HG03103 (cell line): ENCODE measurements around the gene CDKN1C.

Source experiments
- ATAC-seq: cut with Tn5 transposase; IDR thresholded peaks from one replicate; pipeline ENCODE4 v1.9.1; 2021; ENCODE audit warnings: low read depth; ENCODE audit not compliant: unreplicated experiment

The CDKN1C gene

DNA sequence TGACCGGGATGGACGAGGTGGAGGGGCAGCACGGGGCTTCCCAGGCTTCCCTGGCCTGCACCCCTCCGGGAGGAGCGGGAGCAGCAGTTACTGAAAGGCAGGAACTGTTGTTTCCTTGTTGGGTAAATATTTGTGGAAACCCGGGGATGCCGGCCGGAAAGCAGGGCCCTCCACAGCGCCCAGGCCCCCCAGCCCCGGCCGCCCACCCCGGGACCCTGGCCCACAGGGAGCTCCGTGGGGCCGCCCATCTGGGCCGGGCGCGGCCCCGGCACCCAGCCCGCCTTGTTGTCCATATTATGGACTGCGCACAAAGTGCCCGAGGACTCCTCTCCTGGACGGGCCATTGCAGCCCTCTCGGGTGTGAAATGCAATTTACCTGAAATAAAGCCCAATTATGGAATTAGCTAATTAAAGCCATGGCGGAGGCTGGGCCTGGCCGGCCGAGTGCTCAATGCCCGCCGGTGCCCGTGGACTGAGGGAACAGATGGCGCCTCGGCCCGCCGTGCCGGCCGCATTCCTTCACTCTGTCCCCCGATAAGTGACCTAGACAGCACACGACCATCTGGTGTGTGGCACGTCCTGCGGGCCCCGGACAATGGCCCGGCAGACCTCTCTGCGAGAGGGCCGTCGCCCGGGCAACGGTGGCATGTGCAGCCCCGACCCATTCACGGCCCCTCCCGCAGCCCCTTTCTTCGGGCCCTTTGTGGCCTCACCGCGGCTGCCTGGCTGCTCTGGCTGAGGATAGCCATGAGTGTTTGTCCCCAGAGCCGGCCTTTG, 35.4 kb downstream of the CDKN1C start:
- no peak for ATAC-seq

DNA sequence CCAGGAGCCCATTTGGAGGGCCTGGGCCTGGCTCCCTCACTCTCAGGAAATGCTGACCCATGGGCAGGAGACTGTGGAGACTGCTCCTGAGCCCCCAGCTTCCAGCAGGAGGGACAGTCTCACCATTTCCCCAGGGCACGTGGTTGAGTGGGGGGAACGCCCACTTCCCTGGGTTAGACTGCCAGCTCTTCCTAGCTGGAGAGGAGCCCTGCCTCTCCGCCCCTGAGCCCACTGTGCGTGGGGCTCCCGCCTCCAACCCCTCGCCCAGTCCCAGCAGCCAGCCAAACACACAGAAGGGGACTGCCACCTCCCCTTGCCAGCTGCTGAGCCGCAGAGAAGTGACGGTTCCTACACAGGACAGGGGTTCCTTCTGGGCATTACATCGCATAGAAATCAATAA, 37.1 kb downstream of the CDKN1C start:
- ATAC-seq = no peak

DNA sequence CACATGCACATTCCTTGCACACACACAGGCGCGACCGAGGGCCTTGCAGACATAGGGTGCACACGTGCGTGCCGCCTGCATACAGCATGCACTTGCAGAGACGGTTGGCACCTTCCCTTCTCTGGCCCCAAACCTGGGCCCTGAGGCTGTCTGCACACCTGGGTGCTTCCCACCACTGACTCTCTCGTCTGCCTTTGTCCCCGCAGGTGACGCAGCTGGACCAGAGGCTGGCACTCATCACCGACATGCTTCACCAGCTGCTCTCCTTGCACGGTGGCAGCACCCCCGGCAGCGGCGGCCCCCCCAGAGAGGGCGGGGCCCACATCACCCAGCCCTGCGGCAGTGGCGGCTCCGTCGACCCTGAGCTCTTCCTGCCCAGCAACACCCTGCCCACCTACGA, 38.0 kb downstream of the CDKN1C start:
- no peak for ATAC-seq

DNA sequence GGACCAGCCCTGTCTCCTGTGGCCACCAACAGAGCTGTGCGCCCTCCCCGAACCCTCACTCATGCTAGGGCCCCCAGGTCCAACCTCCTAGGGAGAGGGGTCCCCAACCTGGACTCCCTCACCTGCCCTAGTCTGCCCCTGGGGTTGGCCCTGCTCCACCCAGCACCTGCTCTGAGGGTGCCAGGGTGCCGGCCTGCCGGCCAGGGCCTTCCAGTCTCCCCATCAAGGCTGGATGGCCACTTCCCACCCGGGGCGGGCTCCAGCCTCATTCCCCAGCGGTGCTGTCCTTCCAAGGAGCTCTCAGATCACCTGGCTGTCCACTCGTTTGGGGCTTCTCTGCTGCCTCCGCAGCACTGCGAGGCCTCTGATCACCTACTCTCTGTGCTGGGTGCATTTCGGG, 39.1 kb downstream of the CDKN1C start:
- no peak for ATAC-seq

DNA sequence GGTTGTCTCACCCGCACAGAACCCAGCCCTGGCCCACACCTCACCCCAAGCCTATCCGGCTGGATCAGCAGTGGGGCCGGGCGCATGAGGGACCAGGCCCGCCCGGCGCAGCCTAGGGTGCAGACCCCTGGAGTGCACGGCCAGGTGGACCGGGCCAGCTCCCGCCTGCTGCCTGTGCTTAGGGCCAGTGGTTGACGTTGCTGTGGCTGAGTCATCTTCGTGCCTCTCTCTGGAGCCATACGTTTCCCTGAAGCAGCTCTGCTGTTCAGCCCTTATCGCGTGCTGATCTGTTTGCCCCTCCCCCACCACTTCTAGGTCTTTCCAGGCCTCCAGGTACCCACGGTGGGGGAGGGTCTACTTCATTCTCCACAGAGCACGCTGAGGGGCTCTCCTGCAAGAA, 39.5 kb downstream of the CDKN1C start:
- ATAC-seq = no peak

DNA sequence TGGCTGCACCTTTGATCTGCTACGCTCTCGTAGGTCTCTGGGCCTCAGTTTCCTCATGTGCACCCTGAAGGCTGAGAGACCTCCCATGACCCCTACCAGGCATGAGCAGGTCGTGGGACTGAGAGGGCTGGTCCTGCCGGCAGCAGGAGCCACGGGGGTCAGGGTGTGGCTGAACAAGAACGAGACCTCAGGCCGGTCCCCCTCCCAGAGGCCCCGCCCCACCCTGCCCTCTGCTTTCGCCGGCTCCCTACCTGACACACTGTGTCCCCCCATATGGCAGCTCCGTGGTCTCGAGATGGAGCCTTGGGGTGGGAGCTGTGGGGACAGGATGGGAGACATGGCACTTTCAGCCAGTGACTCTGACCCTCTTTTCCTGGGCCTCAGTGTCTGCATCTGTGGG, 40.6 kb downstream of the CDKN1C start:
- no peak for ATAC-seq

DNA sequence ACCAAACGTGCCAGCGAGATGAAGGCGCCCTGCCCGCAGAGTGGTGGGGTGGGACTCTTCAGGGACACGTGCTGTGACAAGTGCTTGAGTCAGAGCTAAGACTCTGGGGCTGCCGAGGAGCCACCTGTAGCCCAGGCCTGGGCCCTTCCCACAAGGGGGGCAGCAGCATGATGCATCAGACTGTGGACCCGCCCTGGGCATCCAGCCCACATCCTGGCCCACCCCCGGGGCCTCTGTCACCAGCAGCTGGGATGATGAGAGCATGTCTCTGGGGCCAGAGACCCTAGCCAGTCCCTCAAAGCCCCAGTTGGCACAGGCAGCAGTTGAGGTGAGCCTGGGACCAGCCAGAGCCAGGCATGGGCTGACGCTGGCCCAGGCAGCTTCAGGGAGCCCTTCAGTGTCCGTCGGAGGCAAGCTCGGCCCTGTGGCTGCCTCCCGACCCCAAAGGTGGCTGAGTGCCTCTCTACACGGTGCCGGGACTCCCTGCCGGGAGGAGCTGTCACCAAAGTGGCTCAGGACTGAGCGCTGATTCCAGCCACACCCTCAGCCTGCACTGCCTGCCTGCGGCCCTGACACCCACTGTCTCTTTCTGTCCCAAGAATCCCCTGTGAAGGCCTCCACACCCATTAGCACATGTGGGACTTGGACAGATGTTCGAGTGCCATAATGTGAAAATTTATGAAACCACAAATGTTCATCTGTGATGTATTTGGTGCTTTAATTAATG, 41.3 kb downstream of the CDKN1C start:
- ATAC-seq = no peak

DNA sequence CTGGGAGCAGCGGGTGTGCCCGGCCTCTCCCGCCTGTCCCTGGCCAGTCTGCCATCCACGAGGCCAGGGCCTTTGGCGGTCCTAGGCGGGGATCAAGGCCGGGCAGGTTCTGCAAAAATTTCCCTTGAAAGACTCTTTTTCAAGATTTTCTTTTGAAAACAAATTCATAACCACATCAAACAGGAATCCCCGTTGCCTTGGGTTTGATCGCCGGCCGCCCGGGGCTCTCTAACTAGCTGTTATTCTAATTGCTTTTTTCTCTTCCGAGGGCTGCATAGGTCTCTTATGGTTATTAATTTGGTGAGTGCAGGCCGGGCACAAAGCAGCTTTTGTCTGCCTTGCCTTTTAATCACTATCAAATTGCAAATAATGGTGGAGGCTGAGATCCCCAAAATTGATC, 42.0 kb downstream of the CDKN1C start:
- ATAC-seq = no peak

DNA sequence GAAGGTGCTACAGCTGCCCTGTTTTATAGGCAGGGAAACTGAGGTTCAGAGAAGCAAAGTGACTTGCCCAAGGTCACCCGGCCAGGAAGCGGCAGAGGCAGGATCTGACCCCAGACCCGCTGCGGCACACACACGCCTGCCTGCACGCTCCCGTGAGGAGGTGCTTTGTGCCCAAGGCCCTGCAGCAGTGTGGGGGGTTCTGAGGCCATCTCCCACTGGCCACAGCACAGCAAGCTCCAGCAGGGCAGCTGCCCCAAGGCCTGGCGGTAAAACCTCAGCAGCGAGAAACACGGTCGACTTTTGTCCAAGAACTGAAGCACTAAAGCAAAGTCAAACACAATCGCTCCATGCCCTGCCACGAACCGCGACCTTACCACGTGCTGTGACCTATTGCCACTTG, 42.7 kb downstream of the CDKN1C start:
- ATAC-seq = no peak

DNA sequence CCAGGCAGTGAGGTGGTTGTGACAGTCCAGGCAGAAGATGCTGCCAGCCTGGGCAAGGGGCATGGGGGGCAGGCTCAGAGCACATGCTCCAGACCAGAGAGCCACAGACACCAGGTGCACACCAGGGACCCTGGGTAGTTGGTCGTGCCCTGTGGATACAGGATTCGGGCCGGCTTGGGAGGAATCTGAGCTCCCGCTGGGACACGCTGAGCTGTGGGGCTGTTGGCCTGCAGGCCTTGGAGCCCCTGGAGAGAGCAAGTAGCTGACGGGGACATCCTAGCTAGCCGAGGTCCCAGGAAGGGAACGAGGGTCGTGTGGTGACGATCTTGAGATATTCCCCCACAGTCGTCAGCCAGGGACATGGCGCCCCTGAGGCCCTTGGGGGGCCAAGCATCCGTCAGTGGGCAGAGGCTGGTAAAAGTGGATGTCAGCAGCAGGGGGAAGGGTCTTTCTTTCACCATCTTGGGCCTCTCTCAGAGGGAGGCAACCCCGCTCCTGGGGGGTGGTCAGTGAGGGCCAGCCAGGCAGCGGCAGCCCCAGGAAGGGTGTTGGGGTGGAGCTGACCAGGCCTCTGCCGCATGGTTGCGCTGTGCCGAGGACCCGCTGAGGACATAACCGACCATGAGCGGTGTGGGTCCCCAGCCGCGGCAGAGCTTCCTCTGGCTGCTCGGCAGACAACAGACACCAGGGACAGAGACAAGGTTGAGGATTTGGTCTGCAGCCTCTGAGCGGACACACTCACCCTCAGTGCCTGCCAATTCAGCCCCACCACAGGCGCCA, 44.0 kb downstream of the CDKN1C start:
- ATAC-seq = no peak

DNA sequence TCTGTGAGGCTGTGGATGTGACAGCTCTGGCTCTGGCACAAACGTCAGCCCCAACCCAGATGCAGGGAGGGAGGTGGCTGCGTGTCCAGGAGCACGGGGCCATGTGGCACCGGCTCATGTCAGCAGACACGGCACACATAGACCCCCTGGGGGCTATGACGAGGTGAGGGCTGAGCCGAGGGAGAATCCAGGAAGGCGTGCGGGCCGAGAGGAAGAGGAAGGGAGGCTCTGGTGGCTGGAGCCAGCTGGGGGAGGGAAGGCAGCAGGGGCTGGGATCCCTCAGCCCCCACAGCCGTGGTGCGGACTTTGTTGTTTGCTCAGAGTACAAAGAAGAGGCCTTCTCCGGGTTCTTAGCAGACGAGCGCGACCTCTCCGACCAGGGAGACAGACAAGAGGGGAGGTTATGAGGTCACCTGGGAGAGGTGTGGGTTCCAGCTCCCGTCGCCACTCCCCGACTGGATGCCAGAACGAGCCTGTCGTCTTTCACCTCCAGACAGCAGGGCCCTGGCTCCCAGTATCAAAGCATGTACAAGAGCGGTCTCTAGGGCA, 46.1 kb downstream of the CDKN1C start:
- no peak for ATAC-seq

DNA sequence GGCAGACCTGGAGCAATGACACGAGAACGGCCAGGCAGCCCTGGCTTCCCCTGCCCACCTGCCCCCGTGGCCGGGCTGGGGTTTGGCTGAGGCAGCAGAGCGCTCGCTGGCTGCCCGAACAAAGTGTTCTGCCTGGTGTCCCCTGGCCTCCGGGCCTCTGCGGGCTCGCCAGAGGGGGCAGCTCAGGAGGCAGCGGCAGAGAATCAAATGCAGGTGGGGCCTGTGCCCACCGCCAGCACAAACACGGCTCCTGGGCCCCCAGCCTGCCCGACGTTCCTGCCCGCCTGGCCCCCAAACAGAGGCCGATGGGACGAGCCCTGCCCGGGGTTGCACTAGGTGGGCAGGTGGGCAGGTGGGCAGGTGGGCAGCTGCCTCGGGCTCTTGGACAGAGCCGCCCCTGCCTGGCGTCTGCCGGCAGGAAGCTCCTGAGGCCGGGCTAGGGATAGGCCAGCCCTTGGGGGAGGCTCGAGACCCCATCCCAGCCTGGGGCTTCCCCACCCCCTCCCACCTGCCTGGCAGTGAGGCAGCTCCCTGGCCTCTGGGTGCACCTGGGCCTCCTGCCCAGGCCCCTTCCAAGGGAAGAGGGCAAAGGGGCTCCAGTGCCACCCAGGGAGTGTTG, 46.8 kb downstream of the CDKN1C start:
- ATAC-seq = no peak

DNA sequence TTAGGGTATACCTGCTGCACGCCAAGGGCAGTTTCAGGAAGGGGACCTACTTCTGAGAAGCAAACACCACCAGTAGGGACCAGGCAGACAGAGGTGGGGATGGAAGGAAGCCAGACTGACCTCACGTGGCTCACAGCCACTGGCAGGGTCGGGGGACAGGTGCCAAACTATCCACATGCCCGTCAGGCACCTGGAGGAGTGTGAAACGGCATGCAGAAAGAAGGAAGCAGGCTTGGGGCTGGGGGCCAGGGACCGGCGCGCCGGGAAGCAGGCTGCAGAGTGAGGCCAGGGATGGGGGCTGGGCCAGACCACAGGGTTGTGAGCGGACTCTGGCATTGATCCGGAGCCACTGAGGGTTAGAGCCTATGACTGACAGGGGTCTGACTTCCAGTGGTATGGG, 47.5 kb downstream of the CDKN1C start:
- no peak for ATAC-seq

DNA sequence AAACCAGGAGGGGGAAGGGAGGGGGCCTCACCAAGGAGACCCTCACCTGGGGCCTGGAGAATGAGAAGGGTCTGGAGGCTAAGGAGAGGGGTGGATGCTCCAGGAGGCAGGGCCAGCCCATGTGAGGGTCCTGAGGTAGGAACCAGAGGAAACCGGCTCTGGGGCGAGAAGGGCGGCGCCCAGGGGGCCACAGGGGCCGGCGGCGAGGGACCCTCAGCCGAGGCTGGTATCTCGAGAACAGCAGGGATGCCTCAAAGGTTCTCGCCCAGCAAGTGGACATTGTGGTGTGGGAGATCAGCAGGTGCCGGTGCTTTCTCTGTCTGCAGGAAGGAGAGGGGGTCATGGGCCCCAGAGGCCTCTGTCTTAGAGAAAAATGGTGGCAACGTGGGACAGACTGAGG, 47.9 kb downstream of the CDKN1C start:
- ATAC-seq = no peak

DNA sequence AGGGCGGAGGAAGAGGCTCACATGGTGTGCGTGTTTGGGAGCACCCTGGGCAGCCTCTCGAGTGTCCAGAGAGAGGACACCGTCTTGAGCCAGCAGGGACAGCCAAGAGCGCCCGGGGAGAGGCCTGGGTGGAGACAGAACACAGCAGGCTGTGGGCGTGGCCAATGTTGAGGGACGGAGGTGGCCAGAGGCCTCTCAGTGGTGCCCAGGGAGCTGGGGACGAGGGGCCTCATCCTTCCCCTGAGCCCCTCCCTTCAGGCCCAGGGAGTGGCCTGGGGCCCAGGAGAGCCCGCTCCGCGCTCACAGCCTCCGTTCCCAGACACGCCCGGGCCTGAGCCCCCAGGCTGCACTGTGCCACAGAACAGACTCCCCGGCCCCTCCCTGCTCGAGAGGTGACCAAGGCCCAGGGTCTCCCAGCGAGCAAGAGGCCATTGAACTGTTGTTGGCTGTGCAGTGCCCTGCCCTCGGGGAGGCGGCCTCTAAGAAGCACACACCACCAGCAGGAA, 48.4 kb downstream of the CDKN1C start:
- no peak for ATAC-seq

DNA sequence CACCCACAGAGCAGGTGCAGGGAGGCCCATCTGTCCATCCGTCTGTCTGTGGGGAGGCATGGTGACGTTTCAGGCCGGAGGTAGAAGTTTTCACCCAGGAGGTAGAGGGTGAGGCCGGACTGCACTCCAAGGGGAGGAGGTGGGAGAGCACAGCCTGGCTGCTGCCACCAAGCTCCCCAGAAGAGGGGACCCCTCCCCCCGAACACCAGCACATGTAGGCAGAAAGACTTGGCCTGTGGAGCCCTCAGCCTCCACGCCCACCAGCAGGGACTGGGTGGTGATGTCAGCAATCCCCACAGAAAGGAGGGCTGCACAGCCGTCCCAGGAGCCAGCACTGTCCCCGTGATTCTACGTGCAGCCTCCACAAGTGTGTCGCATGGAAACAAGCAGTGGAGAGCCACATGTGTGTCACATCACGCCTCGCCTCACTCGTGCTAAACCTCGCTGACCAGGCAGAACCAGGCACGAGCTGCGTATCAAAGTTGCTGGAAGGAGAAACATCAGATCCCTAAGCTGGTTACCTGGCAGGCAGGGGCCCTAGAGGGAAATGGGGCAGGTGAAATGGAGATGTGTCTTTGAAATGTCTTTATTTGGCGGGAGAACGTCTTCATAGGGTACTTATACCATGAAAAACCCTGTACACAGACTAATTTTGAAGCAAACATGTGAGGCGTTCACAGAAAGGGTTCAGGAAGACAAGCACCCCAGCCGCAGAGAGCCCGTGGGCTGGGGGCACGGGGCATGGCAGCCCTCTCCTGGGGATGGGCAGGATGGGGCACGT, 49.1 kb downstream of the CDKN1C start:
- no peak for ATAC-seq

DNA sequence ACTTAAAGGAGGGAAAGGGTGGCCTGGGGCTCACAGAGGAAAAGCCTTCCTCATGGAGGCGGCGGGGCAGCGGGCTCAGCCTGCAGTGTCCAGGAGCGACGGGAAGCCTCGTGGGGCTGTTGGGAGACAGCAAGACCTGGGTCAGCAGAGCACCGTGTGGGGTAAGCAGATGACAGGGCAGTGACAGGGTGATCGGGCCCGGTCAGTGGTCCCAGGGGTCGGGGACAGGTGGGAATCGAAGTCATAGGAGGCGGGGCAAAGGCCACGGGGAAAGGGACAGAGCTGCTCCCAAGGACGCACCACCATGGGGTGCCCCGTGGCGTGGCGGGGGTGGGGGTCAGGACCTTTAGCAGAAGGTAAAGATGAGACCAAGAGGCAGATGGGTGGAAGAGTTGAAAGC, 49.8 kb downstream of the CDKN1C start:
- ATAC-seq = no peak

DNA sequence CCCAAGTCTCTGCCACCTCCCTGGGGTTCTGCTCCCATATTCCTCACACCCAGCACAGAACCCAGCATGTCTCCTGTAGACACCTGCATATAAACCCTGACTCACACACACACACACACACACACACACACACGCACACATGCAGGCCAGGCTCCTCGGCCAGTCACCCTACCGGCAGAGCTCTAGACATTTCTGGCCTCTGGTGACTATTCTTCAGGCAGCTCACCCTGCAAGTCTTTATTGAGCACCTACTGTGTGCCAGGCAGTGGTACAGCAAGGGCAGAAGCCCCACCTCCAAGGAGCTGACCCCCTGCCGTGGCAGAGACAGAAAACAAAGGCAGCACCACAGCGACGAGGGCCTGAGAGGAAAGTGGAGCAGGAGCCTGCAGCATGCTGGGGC, 50.3 kb downstream of the CDKN1C start:
- ATAC-seq = no peak

DNA sequence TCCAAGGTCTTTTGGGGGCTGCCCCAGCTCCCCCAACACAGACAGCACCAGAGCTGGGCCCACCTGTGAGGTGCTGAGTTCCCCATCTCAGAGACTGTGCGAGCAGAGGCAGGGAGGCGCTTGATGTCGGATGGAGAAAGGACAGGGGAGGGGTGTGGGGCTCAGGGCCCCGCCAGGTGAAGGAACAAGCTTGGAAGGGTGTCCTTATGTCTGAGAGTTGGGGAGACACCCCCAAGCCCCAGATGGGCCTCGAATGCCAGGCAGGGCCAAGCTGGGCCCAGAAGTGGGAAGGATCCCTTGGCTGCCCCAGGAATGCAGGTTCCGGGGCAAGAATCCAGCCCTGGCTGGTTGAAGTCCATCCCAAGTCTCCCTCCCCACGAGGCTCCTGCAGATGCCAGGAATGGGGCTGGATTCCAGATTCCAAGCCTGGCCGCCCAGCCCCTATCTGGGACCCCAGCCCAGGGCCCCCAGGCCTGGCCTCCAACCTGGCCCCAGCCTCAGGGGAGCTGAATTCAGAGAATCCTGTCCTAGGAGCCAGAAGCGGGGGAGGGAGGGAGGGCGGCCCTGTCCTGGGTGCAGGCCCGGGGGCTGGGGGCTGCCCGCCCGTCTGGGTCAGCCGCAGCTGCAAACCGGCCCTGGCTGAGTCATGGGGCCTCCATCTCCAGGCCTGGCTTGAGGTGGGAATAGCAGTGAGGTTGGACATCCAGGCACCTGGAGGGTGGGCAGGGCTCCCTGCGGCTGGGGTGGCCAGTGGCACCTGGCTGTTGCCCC, 50.9 kb downstream of the CDKN1C start:
- ATAC-seq = no peak
